Skeletal muscle tissue (tissue), 4 donors: ENCODE data around the gene ANKRD44. TPM values are rescaled to one million over a fixed set of nuclear protein-coding genes. Genes with fewer than 3 reads are reported as not detected.

Source experiments
- H3K27ac ChIP-seq: one replicate; pipeline ENCODE4 v1.7.0; 2013; ENCODE audit warnings: mild to moderate bottlenecking, low read depth, low read length, inconsistent platforms
- H3K27me3 ChIP-seq, 3 donors: one replicate each; pipeline ENCODE4 v1.7.0; 2013; ENCODE audit warnings: low read length in 3 of 3; ENCODE audit not compliant: control insufficient read depth in 3 of 3, insufficient read depth in 3 of 3
- H3K36me3 ChIP-seq, 3 donors: one replicate each; pipeline ENCODE4 v1.7.0; 2013; ENCODE audit warnings: low read length in 3 of 3; ENCODE audit not compliant: control insufficient read depth in 3 of 3, insufficient read depth in 3 of 3
- H3K4me1 ChIP-seq, 3 donors: one replicate each; pipeline ENCODE4 v1.7.0; 2013; ENCODE audit warnings: low read length in 3 of 3, mild to moderate bottlenecking in 3 of 3; ENCODE audit not compliant: control insufficient read depth in 3 of 3, insufficient read depth in 3 of 3
- H3K4me3 ChIP-seq, 3 donors: one replicate each; pipeline ENCODE4 v1.7.0; 2013; ENCODE audit warnings: low read length in 3 of 3
- H3K9ac ChIP-seq, 3 donors: one replicate each; pipeline ENCODE4 v1.7.0; 2013; ENCODE audit warnings: low read length in 3 of 3, mild to moderate bottlenecking in 3 of 3, moderate library complexity in 2 of 3, low read depth in 1 of 3
- H3K9me3 ChIP-seq, 3 donors: one replicate each; pipeline ENCODE4 v1.7.0; 2013; ENCODE audit warnings: low read length in 3 of 3; ENCODE audit not compliant: control insufficient read depth in 3 of 3
- total RNA-seq: library from RNA; depleted of rRNA; stranded (reverse); fragments of >200 nt; gene quantifications from one replicate; pipeline ENCODE4 v1.2.3, GENCODE V29; 2014
- donor health status: Osteomylitis.

The ANKRD44 gene
- total RNA-seq, 1 donor from 2014 or later = 26.6 TPM

DNA sequence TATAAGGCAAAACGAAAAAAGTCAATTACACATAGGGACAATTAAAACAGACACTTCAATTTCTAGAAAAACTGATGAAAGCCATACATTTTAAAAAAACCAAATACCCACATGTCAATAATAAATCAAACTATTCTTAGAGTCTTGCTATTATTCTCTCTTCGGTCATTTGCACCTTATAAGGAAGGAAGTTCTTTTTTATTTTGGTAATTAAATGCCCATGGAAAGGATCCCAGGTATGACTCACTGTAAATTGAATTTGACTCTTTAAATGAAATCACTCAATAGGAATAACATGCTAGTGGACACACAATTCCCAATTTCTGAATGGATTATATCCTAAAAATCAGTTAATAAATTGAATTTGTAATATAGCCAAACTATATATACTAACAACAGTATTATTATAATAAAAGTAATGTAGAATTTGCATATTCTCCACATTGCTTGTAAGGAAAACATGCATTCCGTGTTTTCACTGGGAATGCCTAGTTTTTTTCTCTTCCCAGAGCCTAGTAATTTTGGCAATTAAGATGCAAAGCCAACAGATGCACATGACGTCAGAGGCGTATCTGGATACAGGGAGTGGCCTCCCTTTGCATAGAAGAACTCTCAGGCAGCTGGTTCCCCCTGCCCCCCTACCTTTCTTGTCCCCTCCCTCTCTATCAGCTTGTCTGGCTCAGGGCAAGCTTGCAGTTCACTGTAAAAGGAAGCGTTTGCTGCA, 230.6 kb downstream of the ANKRD44 start:
- H3K4me1 ChIP-seq = peaks cover 6 to 12% (median 9%) of the 10 kb centered on the region in 3 donors
- H3K9ac ChIP-seq = no peak overlapping the region
- H3K4me3 ChIP-seq = no peak overlapping the region
- peaks cover 0 to 6% (median 0%) of the 10 kb centered on the region in 3 donors for H3K36me3 ChIP-seq
- no peak overlapping the region for H3K27ac ChIP-seq
- no peaks in the 10 kb centered on the region for H3K27me3 ChIP-seq
- H3K9me3 ChIP-seq = no peaks in the 10 kb centered on the region

DNA sequence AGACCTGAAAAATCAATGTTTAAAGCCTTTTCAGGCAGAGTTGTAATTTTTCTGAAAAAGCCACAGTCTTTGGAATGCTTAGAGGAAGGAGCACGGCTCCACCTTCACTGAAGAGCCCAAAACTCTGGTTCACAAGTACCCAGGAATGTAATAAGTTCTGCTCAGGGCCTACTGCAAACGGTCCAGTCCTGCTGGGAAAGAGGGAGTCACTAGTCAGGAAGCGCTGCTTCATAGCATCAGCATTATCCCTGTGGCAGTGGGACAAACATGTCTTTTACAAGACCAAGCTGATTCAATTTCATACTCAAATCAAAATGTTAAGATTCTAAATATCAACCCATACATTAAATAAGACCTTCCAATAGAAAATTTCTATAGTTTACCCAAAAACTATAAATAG, 231.2 kb downstream of the ANKRD44 start:
- Histone ChIP-seq H3K9ac (no peak overlapping the region), H3K36me3 (peaks cover 0 to 6% (median 0%) of the 10 kb centered on the region in 3 donors)

DNA sequence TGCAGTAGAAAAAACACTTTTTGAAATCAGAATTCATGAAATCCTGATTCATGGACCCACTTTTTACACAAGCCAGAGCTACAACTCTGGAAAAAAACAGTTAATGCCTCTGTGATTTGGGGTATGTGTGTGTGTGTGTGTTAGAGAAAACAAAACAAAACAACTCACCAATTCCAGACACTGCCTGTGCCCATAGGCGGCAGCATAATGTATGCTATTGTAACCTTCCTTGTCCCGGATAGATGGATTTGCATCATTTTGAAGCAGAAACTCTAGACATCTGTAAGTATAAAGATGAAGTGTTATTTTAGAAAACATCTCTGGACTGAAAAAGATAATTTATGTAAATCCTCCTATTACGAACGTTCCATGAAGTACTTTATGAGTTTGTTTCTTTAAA, 232.0 kb downstream of the ANKRD44 start:
- Histone ChIP-seq H3K27me3 (no peaks in the 10 kb centered on the region), H3K36me3 (peaks cover 0 to 6% (median 0%) of the 10 kb centered on the region in 3 donors), H3K4me3 (no peak overlapping the region), H3K4me1 (peaks cover 6 to 12% (median 9%) of the 10 kb centered on the region in 3 donors), H3K9ac (no peak overlapping the region), H3K27ac (no peak overlapping the region), H3K9me3 (no peaks in the 10 kb centered on the region)

More for the DNA sequence above, 231.2 kb downstream of the ANKRD44 start:
- Histone ChIP-seq H3K27me3 (no peaks in the 10 kb centered on the region), H3K4me1 (peaks cover 6 to 12% (median 9%) of the 10 kb centered on the region in 3 donors), H3K4me3 (no peak overlapping the region), H3K27ac (no peak overlapping the region), H3K9me3 (no peaks in the 10 kb centered on the region)

DNA sequence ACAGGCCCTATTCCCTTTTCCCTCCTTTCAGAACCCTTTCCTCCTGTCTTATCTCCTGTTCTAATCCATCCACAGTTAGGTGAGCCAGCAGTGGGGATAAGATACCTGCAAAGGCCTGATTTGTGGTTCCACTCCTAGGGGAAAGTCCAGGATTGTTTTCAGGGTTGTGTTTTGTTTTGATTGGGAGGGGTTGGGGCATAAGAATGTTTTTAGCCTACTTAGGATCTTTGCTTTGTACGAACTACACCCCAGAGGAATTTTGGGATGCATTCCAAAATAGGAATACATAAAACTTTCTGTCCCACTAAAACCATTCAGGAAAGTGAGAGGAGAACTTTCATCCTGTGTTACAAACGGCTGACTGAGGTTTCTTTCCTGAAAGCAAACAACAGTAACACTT, 233.2 kb downstream of the ANKRD44 start:
- no peak overlapping the region for H3K4me3 ChIP-seq
- peaks cover 0 to 6% (median 0%) of the 10 kb centered on the region in 3 donors for H3K36me3 ChIP-seq
- no peak overlapping the region for H3K27ac ChIP-seq
- no peak overlapping the region for H3K9ac ChIP-seq
- H3K4me1 ChIP-seq = peaks cover 6 to 12% (median 9%) of the 10 kb centered on the region in 3 donors
- no peaks in the 10 kb centered on the region for H3K9me3 ChIP-seq
- no peaks in the 10 kb centered on the region for H3K27me3 ChIP-seq

DNA sequence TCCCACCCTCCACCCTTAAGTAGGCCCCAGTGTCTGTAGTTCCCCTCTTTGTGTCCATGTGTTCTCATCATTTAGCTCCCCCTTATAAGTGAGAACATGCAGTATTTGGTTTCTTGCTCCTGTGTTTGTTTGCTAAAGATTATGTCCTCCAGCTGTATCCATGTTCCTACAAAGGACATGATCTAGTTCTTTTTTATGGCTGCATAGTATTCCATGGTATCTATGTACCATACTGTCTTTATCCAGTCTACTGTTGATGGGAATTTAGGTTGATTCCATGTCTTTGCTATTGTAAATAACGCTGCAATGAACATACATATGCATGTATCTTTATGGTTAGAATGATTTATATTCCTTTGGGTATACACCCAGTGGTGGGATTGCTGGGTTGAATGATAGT, 233.9 kb downstream of the ANKRD44 start:
- Histone ChIP-seq H3K27ac (no peak overlapping the region), H3K4me1 (peaks cover 6 to 12% (median 9%) of the 10 kb centered on the region in 3 donors), H3K36me3 (peaks cover 0 to 6% (median 0%) of the 10 kb centered on the region in 3 donors), H3K9me3 (no peaks in the 10 kb centered on the region), H3K9ac (no peak overlapping the region), H3K4me3 (no peak overlapping the region), H3K27me3 (no peaks in the 10 kb centered on the region)

DNA sequence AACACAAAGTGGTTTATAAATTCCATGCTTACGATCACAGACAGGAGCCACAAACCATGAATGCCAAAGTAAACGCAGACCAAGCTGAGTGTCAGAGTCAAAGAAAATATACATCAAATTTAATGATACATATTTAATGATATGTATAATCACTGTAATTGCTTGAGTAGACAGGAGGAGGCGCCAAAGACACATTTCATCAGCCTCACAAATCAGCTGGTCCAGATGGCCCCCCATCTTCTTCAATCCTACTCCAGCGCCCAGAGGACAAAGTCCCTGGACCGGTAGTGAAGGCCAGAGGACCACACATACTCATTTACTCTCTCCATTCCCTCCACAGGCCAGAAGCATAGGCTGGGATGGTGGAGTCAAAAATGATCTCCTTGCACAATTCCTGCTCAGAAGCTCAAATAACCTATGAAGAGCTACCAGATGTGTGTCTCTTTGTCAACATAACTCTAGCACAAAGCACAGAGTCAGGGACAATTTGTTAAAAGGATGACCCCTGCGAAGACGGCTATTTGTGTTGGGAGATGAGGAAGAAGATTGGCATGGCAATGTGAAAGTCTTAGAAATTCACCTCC, 234.7 kb downstream of the ANKRD44 start:
- Histone ChIP-seq H3K36me3 (peaks cover 0 to 6% (median 0%) of the 10 kb centered on the region in 3 donors), H3K27ac (no peak overlapping the region), H3K4me3 (no peak overlapping the region), H3K9ac (no peak overlapping the region), H3K27me3 (no peaks in the 10 kb centered on the region), H3K4me1 (peaks cover 4 to 10% (median 8%) of the 10 kb centered on the region in 3 donors), H3K9me3 (no peaks in the 10 kb centered on the region)

DNA sequence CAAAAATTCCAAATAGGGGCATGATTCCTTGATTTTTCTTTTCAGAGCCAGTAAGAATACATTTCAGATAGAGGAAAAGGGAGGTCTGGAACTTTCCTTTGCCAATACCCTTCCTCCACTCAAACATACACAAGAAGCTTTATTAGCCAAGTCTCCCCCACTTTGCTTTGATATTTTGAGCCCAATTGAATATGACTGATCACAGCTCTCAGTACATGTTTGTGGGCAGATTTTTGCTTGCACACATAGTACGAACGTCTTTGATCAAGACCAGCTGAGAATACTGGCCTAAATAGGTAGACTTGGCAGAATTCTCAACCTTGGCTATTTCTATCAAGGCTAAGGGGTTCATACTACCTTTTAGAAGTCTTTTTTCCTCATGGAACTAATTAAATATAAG, 235.3 kb downstream of the ANKRD44 start:
- H3K27ac ChIP-seq = no peak overlapping the region
- peaks cover 0 to 6% (median 0%) of the 10 kb centered on the region in 3 donors for H3K36me3 ChIP-seq
- no peak overlapping the region for H3K4me3 ChIP-seq
- no peaks in the 10 kb centered on the region for H3K9me3 ChIP-seq
- no peak overlapping the region for H3K9ac ChIP-seq
- no peaks in the 10 kb centered on the region for H3K27me3 ChIP-seq
- peaks cover 0 to 4% (median 3%) of the 10 kb centered on the region in 3 donors for H3K4me1 ChIP-seq

DNA sequence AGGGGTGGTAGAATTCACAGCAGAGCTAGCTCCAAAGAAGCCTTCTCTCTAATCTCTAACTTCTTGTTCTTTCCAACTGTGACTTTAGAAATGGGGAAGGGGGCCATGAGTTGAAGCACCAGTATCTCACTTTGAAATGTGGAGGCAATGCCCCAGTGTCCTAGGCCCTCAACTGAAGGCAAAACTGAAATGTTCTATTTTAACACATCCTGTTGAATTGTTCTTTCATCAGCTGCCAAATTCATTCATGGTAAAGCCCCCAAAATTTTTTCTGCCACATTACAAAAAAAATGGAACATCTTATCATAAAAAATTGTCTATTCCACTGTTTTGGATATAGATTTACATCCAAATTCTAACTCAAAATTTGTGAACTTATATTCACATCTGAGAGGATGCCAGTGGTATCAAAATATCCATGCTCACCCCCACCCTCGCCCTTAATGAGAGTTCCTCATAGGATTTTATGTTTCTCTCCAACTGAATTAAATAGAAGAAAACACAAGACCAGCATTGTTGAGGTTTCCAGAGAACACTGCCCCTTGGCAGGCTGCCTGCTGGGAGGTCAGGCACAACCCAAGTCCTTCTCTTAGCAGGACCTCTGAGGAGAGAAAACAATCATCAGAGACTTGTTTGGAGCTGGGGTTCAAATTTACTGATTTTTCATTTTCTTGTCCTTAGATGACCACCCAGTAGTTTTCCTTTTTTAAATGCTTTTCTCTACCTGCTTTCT, 236.7 kb downstream of the ANKRD44 start:
- Histone ChIP-seq H3K27ac (no peak overlapping the region), H3K9ac (no peak overlapping the region)

DNA sequence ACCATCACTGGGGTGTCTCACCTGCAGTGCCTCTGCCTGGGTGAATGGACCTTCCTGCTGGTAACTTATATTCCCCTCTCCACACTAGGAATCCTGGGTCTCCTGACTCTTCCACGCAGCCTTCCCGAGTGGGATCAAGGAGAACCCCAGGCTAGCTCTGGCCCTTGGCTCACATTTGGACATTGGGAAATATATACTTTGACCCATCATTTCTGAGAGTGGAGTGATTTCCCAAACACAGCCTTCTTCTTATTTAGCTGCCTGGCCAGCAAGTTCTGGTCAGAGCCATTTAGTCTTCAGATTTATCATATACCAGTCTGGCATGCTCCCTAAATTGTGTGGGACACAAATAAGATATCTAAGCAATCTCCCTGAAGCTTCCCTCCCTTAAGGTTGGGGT, 237.3 kb downstream of the ANKRD44 start:
- Histone ChIP-seq H3K27ac (no peak overlapping the region), H3K4me1 (no peaks in the 10 kb centered on the region), H3K36me3 (peaks cover 0 to 4% (median 0%) of the 10 kb centered on the region in 3 donors), H3K4me3 (no peak overlapping the region), H3K9me3 (no peaks in the 10 kb centered on the region), H3K9ac (no peak overlapping the region), H3K27me3 (no peaks in the 10 kb centered on the region)

More for the DNA sequence above, 236.7 kb downstream of the ANKRD44 start:
- no peaks in the 10 kb centered on the region for H3K4me1 ChIP-seq
- no peaks in the 10 kb centered on the region for H3K27me3 ChIP-seq
- peaks cover 0 to 6% (median 0%) of the 10 kb centered on the region in 3 donors for H3K36me3 ChIP-seq
- no peak overlapping the region for H3K4me3 ChIP-seq
- H3K9me3 ChIP-seq = no peaks in the 10 kb centered on the region

DNA sequence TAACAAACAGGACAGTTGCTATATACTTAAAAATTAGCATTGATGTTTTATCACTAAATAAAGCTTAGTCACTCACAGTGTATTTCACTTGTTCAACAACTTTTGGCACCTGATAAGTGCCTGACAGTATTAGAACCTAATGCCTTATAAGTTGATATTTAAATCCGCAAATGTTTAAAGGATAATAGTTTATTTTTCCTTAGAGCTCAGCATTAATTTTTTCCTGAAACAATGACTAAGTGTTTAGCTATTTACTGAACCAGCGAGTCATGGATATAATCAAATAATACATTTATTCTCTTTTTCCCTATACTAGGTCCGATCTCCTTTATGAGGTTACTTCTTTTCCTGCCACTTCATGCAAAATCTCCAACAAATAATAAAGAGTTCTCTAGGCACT, 238.0 kb downstream of the ANKRD44 start:
- no peak overlapping the region for H3K9ac ChIP-seq
- H3K9me3 ChIP-seq = no peaks in the 10 kb centered on the region
- H3K27ac ChIP-seq = no peak overlapping the region
- peaks cover 0 to 2% (median 0%) of the 10 kb centered on the region in 3 donors for H3K36me3 ChIP-seq
- H3K4me1 ChIP-seq = no peaks in the 10 kb centered on the region
- no peak overlapping the region for H3K4me3 ChIP-seq
- H3K27me3 ChIP-seq = no peaks in the 10 kb centered on the region
